Muscle of arm (tissue), 12 donors: ENCODE measurements around the gene METTL8. TPM values are rescaled to one million over a fixed set of nuclear protein-coding genes. Genes with fewer than 3 reads are reported as not detected.
A peak's percentile ranks its signal among the peaks of the same experiment; 100 is the strongest.
"Not testable (repeated sequence)": the region's sequence is repeated elsewhere in the genome, so short reads cannot be mapped to it uniquely, and the experiment has no call there.

Experiments used
- DNase-seq: peaks from one replicate; pipeline ENCODE4 v3.0.0-alpha.2; 2013
- polyA plus RNA-seq, 12 donors: library from polyadenylated mRNA; unstranded; fragments of 120-200 nt; gene quantifications; one replicate each; pipeline ENCODE4 v1.2.1, GENCODE V29; 2013; ENCODE audit not compliant: insufficient read length in 12 of 12

The METTL8 gene
- polyA plus RNA-seq, 12 donors: 12.3 to 376 (median 15.6) TPM

- DNase-seq: no peak
Observed at GRCh38 chr2:171431677-171432167, 2.1 kb downstream of the METTL8 start.

GRCh38 chr2:171430516-171431410 is 3.0 kb downstream of the METTL8 start:
- DNase-seq: no peak

- DNase-seq: not testable (repeated sequence)
Observed at GRCh38 chr2:171422710-171423495, 10.9 kb downstream of the METTL8 start.

GRCh38 chr2:171420728-171421563 is 12.8 kb downstream of the METTL8 start:
- DNase-seq: no peak

- no peak for DNase-seq
Observed at GRCh38 chr2:171419333-171419732, 14.5 kb downstream of the METTL8 start.

- DNase-seq: peak; percentile 84
Observed at GRCh38 chr2:171416009-171416926, 17.5 kb downstream of the METTL8 start.

GRCh38 chr2:171414645-171415044 is 19.1 kb downstream of the METTL8 start:
- DNase-seq: not testable (repeated sequence)

- peak; percentile 53 for DNase-seq
Observed at GRCh38 chr2:171412571-171413175, 21.1 kb downstream of the METTL8 start.

- no peak for DNase-seq
Observed at GRCh38 chr2:171411791-171412483, 21.9 kb downstream of the METTL8 start.

- DNase-seq: no peak
Observed at GRCh38 chr2:171411214-171411613, 22.6 kb downstream of the METTL8 start.

- no peak for DNase-seq
Observed at GRCh38 chr2:171410624-171411023, 23.2 kb downstream of the METTL8 start.

- no peak for DNase-seq
Observed at GRCh38 chr2:171410101-171410500, 23.7 kb downstream of the METTL8 start.

GRCh38 chr2:171409436-171409971 is 24.3 kb downstream of the METTL8 start:
- no peak for DNase-seq

GRCh38 chr2:171407676-171408044 is 26.1 kb downstream of the METTL8 start:
- no peak for DNase-seq

GRCh38 chr2:171407030-171407675 is 26.6 kb downstream of the METTL8 start:
- no peak for DNase-seq

- no peak for DNase-seq
Observed at GRCh38 chr2:171406044-171406443, 27.7 kb downstream of the METTL8 start.

- DNase-seq: no peak
Observed at GRCh38 chr2:171405546-171405945, 28.2 kb downstream of the METTL8 start.

- DNase-seq: no peak
Observed at GRCh38 chr2:171404719-171405118, 29.1 kb downstream of the METTL8 start.

GRCh38 chr2:171404261-171404660 is 29.5 kb downstream of the METTL8 start:
- no peak for DNase-seq
